Gastrocnemius medialis (tissue), 4 donors: ENCODE results near the gene VARS1. TPM values are rescaled to one million over a fixed set of nuclear protein-coding genes. Genes with fewer than 3 reads are reported as not detected.

Source experiments
- ATAC-seq, 2 donors: fragments of 150-250 bp; one replicate each; pipeline ENCODE4 v1.9.1; 2016
- DNase-seq, 2 donors: peaks; one replicate each; pipeline ENCODE4 v3.0.0-alpha.2; 2019
- H3K27ac ChIP-seq, 4 donors: fragments of 200-600 bp; sonication (generic); 1 replicate in 1 of 4; 2 replicates in 3 of 4; pipeline ENCODE4 v1.5.1; 2016 to 2018; ENCODE audit warnings: mild to moderate bottlenecking in 2 of 4, moderate library complexity in 1 of 4
- H3K27me3 ChIP-seq, 3 donors: fragments of 200-600 bp; sonication (generic) in 2 of 3; 1 replicate in 1 of 3; 2 replicates in 2 of 3; pipeline versions ENCODE4 v1.5.1 to v1.6.0; 2016 to 2019; ENCODE audit warnings: mild to moderate bottlenecking in 1 of 3, moderate library complexity in 1 of 3
- H3K36me3 ChIP-seq, 2 donors: fragments of 200-600 bp; sonication (generic) in 1 of 2; one replicate each; pipeline ENCODE4 v1.5.1; 2017 to 2018
- H3K4me1 ChIP-seq, 2 donors: fragments of 200-600 bp; sonication (generic) in 1 of 2; one replicate each; pipeline ENCODE4 v1.5.1; 2016 to 2017; ENCODE audit warnings: mild to moderate bottlenecking in 2 of 2
- H3K4me3 ChIP-seq, 4 donors: fragments of 200-600 bp; sonication (generic) in 3 of 4; 1 replicate in 1 of 4; 2 replicates in 3 of 4; pipeline ENCODE4 v1.5.1; 2016 to 2019; ENCODE audit warnings: mild to moderate bottlenecking in 2 of 4
- H3K9me3 ChIP-seq, 3 donors: fragments of 200-600 bp; sonication (generic) in 2 of 3; 1 replicate in 1 of 3; 2 replicates in 2 of 3; pipeline ENCODE4 v1.5.1; 2016 to 2019
- POLR2A ChIP-seq, 2 donors: fragments of 450-650 bp; IDR thresholded peaks; one replicate each; pipeline ENCODE4 v1.6.1; 2017; ENCODE audit warnings: antibody characterized with exemption in 2 of 2, mild to moderate bottlenecking in 2 of 2, moderate library complexity in 2 of 2
- in situ Hi-C, 4 donors: fragments of 200-750 bp; cut with MboI; loops; one replicate each; pipeline versions ENCODE4 v1.15.0 to v1.8.0; 2017; ENCODE audit warnings: low sequenced_read_pairs in 4 of 4
- intact Hi-C: fragments of 100-400 bp; cut with DNase I; formaldehyde crosslinking; loops from one replicate; pipeline ENCODE4 v1.15.1; 2023; ENCODE audit warnings: low total_unique reads
- total RNA-seq, 4 donors: library from RNA; depleted of rRNA; stranded (reverse); fragments of >200 nt; gene quantifications; one replicate each; pipeline versions ENCODE4 v1.1.0 to v1.2.3, GENCODE V29; 2016
- TF ChIP-seq, protein P1 (sequence below), 5 experiments: fragments of 450-650 bp in 3 of 5; fragments of 200-600 bp in 2 of 5; sonication (generic) in 2 of 5; IDR thresholded peaks in 4 of 5; conservative IDR thresholded peaks in 1 of 5; 1 replicate in 4 of 5; 2 replicates in 1 of 5; pipeline ENCODE4 v1.5.1; 2016 to 2019; ENCODE audit warnings: antibody characterized with exemption in 5 of 5, mild to moderate bottlenecking in 3 of 5, moderate library complexity in 3 of 5

The VARS1 gene
- total RNA-seq, 4 donors from 2014 or later = 39.2 to 102 (median 67.4) TPM

DNA sequence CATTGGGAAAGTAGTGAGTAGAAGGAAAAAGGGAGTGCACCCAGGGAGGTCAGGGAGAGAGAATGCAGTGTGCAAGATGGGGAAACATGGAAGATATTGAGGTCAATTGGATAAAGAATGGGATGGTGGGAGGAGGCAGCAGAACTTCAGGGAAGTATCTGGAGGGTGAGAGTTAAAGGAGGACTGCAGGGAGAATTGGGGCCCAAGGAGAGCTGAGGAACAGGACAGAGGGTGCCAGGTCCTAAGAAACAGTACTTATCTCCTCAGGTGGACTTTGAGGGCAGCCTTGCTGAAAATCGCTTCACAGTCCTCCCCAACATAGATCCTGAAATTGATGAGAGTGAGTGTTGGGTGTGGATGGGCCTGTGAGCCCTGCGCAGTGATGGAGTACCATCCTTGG is 37.3 kb downstream of the VARS1 start:
- intact Hi-C loops = no loop called here
- no peak for TF ChIP-seq POLR2A (IDR thresholded peaks at IDR 0.05)
- TF ChIP-seq, protein P1, sequence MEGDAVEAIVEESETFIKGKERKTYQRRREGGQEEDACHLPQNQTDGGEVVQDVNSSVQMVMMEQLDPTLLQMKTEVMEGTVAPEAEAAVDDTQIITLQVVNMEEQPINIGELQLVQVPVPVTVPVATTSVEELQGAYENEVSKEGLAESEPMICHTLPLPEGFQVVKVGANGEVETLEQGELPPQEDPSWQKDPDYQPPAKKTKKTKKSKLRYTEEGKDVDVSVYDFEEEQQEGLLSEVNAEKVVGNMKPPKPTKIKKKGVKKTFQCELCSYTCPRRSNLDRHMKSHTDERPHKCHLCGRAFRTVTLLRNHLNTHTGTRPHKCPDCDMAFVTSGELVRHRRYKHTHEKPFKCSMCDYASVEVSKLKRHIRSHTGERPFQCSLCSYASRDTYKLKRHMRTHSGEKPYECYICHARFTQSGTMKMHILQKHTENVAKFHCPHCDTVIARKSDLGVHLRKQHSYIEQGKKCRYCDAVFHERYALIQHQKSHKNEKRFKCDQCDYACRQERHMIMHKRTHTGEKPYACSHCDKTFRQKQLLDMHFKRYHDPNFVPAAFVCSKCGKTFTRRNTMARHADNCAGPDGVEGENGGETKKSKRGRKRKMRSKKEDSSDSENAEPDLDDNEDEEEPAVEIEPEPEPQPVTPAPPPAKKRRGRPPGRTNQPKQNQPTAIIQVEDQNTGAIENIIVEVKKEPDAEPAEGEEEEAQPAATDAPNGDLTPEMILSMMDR (IDR thresholded peaks at IDR 0.05 in 4 of 5, conservative IDR thresholded peaks at IDR 0.05 in 1 of 5) = no peak
- ATAC-seq = no peak
- no peak for DNase-seq
- Histone ChIP-seq H3K4me3 (no peak overlapping the region), H3K27ac (no peak overlapping the region), H3K9me3 (no peaks in the 10 kb centered on the region), H3K27me3 (no peaks in the 10 kb centered on the region), H3K36me3 (no peaks in the 10 kb centered on the region), H3K4me1 (no peaks in the 10 kb centered on the region)
- in situ Hi-C loops = no loop called here

DNA sequence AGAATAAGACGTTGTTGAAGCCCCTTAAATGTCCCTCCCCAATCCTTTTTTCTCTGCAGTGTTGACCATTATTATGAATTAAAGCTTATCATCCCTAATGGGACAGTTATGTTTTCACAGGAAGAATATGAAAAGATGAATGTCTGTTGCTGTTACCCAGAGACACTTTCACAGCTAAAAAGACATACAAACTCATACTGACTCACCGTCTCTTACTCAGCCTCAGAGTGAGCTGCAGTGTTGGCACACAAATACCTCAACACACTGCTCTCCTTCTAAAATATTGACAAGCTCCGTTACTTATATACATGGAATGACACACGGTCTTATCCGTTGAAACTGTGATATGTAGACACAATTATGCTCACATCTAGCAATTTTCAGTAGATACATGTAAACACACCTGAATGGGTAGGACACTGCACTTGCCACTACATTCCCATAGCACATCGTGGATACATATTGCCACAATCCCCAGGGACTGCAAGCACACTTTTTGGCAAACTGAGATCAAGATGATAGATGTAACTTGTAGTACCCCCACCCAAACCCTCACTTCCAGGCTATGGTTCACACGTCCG is 42.7 kb downstream of the VARS1 start:
- DNase-seq (no peak), ATAC-seq (no peak)
- intact Hi-C loops (no loop called here), in situ Hi-C loops (no loop called here)
- H3K27me3 ChIP-seq = no peaks in the 10 kb centered on the region
- no peaks in the 10 kb centered on the region for H3K9me3 ChIP-seq
- H3K4me3 ChIP-seq = no peak overlapping the region
- H3K4me1 ChIP-seq = no peaks in the 10 kb centered on the region
- no peak overlapping the region for H3K27ac ChIP-seq
- TF ChIP-seq, protein P1 (IDR thresholded peaks at IDR 0.05 in 4 of 5, conservative IDR thresholded peaks at IDR 0.05 in 1 of 5) = no peak
- TF ChIP-seq POLR2A (IDR thresholded peaks at IDR 0.05) = no peak
- no peaks in the 10 kb centered on the region for H3K36me3 ChIP-seq

DNA sequence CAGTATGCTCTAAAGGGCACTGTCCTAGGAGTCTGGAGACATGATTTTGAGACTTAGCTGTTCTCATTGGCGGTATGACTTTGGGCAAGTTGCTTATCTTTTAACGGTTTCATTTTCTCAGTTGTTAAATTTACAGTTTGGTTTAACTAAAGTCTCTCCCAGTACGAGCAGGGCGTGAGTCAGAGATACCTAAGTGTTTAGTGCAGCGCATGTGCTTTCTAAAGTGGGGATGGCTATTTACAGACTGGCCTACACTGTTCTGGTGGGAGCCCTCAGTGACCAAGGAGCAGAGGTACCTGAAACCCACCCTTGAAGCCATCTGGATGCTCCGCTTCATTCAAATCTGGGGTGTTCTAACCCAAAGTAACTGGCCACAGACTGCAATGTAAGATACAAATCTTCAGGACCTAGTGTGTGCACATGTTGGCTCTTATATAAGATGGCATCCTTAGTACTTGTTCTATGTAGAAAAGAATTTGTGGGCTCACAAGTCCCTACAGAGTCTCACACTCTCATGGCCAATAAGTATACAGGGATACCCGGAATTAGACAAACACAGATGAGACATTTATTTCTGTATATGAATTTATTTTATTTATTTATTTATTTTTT is 45.0 kb downstream of the VARS1 start:
- no peak for DNase-seq
- Histone ChIP-seq H3K4me3 (no peak overlapping the region), H3K4me1 (no peaks in the 10 kb centered on the region), H3K27ac (no peak overlapping the region), H3K36me3 (no peaks in the 10 kb centered on the region), H3K9me3 (no peaks in the 10 kb centered on the region), H3K27me3 (no peaks in the 10 kb centered on the region)
- TF ChIP-seq POLR2A (IDR thresholded peaks at IDR 0.05) = no peak
- TF ChIP-seq, protein P1 (IDR thresholded peaks at IDR 0.05 in 4 of 5, conservative IDR thresholded peaks at IDR 0.05 in 1 of 5) = no peak
- in situ Hi-C loops (no loop called here), intact Hi-C loops (no loop called here)
- ATAC-seq = no peak

DNA sequence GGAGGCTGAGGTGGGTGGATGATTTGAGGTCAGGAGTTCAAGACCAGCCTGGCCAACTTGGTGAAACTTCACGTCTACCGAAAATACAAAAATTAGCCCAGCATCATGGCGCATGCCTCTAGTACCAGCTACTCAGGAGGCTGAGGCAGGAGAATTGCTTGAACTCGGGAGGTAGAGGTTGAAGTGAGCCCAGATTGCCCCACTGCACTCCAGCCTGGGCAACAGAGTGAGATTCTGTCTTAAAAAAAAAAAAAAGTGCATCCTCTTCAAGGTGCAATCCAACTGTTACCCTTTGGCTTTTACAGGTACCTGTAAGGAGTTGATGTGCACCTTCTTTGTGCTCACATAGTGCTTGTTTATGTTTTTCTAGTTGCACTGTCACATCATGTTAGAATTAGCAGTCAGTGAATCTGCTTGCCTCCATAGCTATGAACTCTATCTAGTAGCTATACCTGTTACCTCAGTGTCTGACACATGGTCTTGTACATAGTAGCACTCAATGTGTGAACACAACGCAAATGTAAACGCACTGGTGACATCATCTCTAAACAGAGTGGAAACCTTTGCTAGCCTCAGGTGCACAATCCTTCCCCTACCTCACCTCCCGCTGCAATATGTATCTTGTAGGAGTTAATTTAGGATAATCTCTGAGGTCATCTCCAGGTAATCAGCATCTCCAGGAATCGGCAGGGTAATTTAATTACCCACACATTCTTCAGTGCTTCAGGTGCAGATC is 46.1 kb downstream of the VARS1 start:
- in situ Hi-C loops = no loop called here

More for the DNA sequence above, 46.1 kb downstream of the VARS1 start:
- Histone ChIP-seq H3K36me3 (no peaks in the 10 kb centered on the region), H3K9me3 (no peaks in the 10 kb centered on the region), H3K27ac (no peak overlapping the region), H3K4me3 (no peak overlapping the region), H3K27me3 (no peaks in the 10 kb centered on the region), H3K4me1 (no peaks in the 10 kb centered on the region)
- TF ChIP-seq, protein P1 (IDR thresholded peaks at IDR 0.05 in 4 of 5, conservative IDR thresholded peaks at IDR 0.05 in 1 of 5) = no peak
- no peak for TF ChIP-seq POLR2A (IDR thresholded peaks at IDR 0.05)
- ATAC-seq (no peak), DNase-seq (no peak)
- intact Hi-C loops = no loop called here

Other genes with a start within 250 kb of the VARS1 start
- gene ATP6V1G2, start 249.1 kb downstream of the VARS1 start, total RNA-seq = 1 to 10 TPM in 2 of 4 donors, under 1 TPM in 2; 0.46 to 1.8 (median 1.1) TPM
- 10 to 100 TPM; 17.6 to 21.7 (median 20.3) TPM for gene NFKBIL1, start 248.1 kb downstream of the VARS1 start, total RNA-seq
- not detected for gene LTA, start 223.5 kb downstream of the VARS1 start, total RNA-seq
- gene TNF, start 220.2 kb downstream of the VARS1 start, total RNA-seq = under 1 TPM in 2 of 4 donors, not detected in 2; 0.23 to 0.87 TPM
- gene LTB, start 213.3 kb downstream of the VARS1 start, total RNA-seq = not detected
- gene LST1, start 209.5 kb downstream of the VARS1 start, total RNA-seq = 10 to 100 TPM in 1 of 4 donors, 1 to 10 TPM in 2, not detected in 1; 1.6 to 22.3 (median 4.1) TPM
- gene NCR3, start 202.7 kb downstream of the VARS1 start, total RNA-seq = not detected
- gene AIF1, start 180.5 kb downstream of the VARS1 start, total RNA-seq = 10 to 100 TPM in 1 of 4 donors, 1 to 10 TPM in 3; 4.3 to 11.0 (median 4.8) TPM
- 10 to 100 TPM; 38.9 to 67.7 (median 52.0) TPM for gene PRRC2A, start 175.0 kb downstream of the VARS1 start, total RNA-seq
- gene BAG6, start 143.1 kb downstream of the VARS1 start, total RNA-seq = 100 to 1,000 TPM; 305 to 509 (median 459) TPM
- gene APOM, start 139.9 kb downstream of the VARS1 start, total RNA-seq = 1 to 10 TPM; 1.8 to 7.9 (median 2.4) TPM
- gene C6orf47, start 135.0 kb downstream of the VARS1 start, total RNA-seq = 10 to 100 TPM; 22.2 to 34.9 (median 26.8) TPM
- gene GPANK1, start 130.8 kb downstream of the VARS1 start, total RNA-seq = 10 to 100 TPM; 17.3 to 29.8 (median 24.5) TPM
- gene CSNK2B, start 129.7 kb downstream of the VARS1 start, total RNA-seq = 100 to 1,000 TPM; 185 to 251 (median 226) TPM
- gene LY6G5B, start 125.8 kb downstream of the VARS1 start, total RNA-seq = 1 to 10 TPM in 1 of 4 donors, under 1 TPM in 2, not detected in 1; 0.19 to 2.7 (median 0.60) TPM
- 1 to 10 TPM in 2 of 4 donors, not detected in 2; 1.3 to 3.2 TPM for gene LY6G5C, start 114.7 kb downstream of the VARS1 start, total RNA-seq
- gene ABHD16A, start 92.4 kb downstream of the VARS1 start, total RNA-seq = 10 to 100 TPM; 39.2 to 82.9 (median 57.5) TPM
- not detected for gene LY6G6F, start 88.9 kb downstream of the VARS1 start, total RNA-seq
- not detected for gene LY6G6D, start 80.4 kb downstream of the VARS1 start, total RNA-seq
- not detected for gene LY6G6C, start 74.0 kb downstream of the VARS1 start, total RNA-seq
- not detected for gene MPIG6B, start 72.4 kb downstream of the VARS1 start, total RNA-seq
- gene DDAH2, start 66.5 kb downstream of the VARS1 start, total RNA-seq = 10 to 100 TPM; 10.6 to 24.2 (median 15.4) TPM
- 10 to 100 TPM; 20.9 to 41.3 (median 26.3) TPM for gene CLIC1, start 59.2 kb downstream of the VARS1 start, total RNA-seq
- 1 to 10 TPM in 3 of 4 donors, under 1 TPM in 1; 0.35 to 7.8 (median 1.6) TPM for gene MSH5, start 55.7 kb downstream of the VARS1 start, total RNA-seq
- not detected for gene SAPCD1, start 33.1 kb downstream of the VARS1 start, total RNA-seq
- gene VWA7, start 18.4 kb downstream of the VARS1 start, total RNA-seq = 1 to 10 TPM; 2.0 to 7.8 (median 4.7) TPM
- gene LSM2, start 11.2 kb upstream of the VARS1 start, total RNA-seq = 10 to 100 TPM; 25.1 to 43.7 (median 32.9) TPM
- 1 to 10 TPM; 1.1 to 7.1 (median 3.5) TPM for gene HSPA1L, start 19.5 kb upstream of the VARS1 start, total RNA-seq
- 100 to 1,000 TPM in 2 of 4 donors, 10 to 100 TPM in 2; 85.8 to 205 (median 111) TPM for gene HSPA1A, start 19.8 kb upstream of the VARS1 start, total RNA-seq
- gene HSPA1B, start 32.0 kb upstream of the VARS1 start, total RNA-seq = 100 to 1,000 TPM in 2 of 4 donors, 10 to 100 TPM in 2; 71.5 to 178 (median 112) TPM
- gene NEU1, start 67.1 kb upstream of the VARS1 start, total RNA-seq = 10 to 100 TPM; 20.8 to 42.7 (median 38.1) TPM
- 1 to 10 TPM in 1 of 4 donors, not detected in 3; 1.6 TPM for gene SLC44A4, start 83.2 kb upstream of the VARS1 start, total RNA-seq
- 10 to 100 TPM in 3 of 4 donors, 1 to 10 TPM in 1; 8.4 to 17.5 (median 13.0) TPM for gene EHMT2, start 101.9 kb upstream of the VARS1 start, total RNA-seq
- under 1 TPM in 1 of 4 donors, not detected in 3; 0.26 TPM for gene ZBTB12, start 106.3 kb upstream of the VARS1 start, total RNA-seq
- gene C2, start 132.0 kb upstream of the VARS1 start, total RNA-seq = 1 to 10 TPM; 2.7 to 4.9 (median 3.6) TPM
- 10 to 100 TPM in 1 of 4 donors, 1 to 10 TPM in 3; 1.0 to 13.8 (median 6.1) TPM for gene CFB, start 150.3 kb upstream of the VARS1 start, total RNA-seq
- 10 to 100 TPM; 58.1 to 88.6 (median 78.7) TPM for gene NELFE, start 163.2 kb upstream of the VARS1 start, total RNA-seq
- 10 to 100 TPM; 21.2 to 51.9 (median 22.7) TPM for gene SKIC2, start 163.4 kb upstream of the VARS1 start, total RNA-seq
- gene DXO, start 176.4 kb upstream of the VARS1 start, total RNA-seq = 10 to 100 TPM in 1 of 4 donors, 1 to 10 TPM in 3; 5.8 to 11.5 (median 8.5) TPM
- 1 to 10 TPM; 4.3 to 7.8 (median 6.2) TPM for gene C4A, start 186.3 kb upstream of the VARS1 start, total RNA-seq
- 1 to 10 TPM; 2.6 to 8.6 (median 6.9) TPM for gene C4B, start 219.0 kb upstream of the VARS1 start, total RNA-seq
- gene CYP21A2, start 242.7 kb upstream of the VARS1 start, total RNA-seq = under 1 TPM in 2 of 4 donors, not detected in 2; 0.16 to 0.41 TPM